SW480 (cell line): ENCODE measurements around the gene SHC1.
"Not testable (repeated sequence)": the region's sequence is repeated elsewhere in the genome, so short reads cannot be mapped to it uniquely, and the experiment has no call there.

Experiments
- DNase-seq: peaks from one replicate; pipeline ENCODE4 v3.0.0-alpha.2; 2016; ENCODE audit warnings: low spot score

The SHC1 gene

DNA sequence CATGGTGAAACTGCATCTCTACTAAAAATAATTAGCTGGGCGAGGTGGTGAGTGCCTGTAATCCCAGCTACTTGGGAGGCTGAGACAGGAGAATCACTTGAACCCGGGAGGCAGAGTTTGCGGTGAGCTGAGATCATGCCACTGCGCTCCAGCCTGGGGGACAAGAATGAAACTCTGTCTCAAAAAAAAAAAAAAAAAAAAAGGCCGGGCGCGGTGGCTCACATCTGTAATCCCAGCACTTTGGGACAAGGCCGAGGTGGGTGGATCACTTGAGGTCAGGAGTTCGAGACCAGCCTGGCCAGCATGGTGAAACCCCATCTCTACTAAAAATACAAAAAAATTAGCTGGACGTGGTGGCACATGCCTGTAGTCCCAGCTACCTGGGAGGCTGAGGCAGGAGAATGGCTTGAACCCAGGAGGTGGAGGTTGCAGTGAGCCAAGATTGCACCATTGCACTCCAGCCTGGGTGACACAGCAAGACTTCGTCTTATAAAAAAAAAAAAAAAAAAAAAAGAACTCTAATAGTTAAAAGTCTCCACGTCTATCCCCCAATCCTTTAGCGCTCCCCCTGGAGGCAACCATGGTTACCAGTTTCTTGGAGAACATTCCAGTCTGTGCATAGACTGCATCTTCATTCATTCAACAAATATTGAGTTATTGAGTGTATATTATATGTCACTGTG lies 24.9 kb upstream of the SHC1 start:
- peak; percentile 29 for DNase-seq

DNA sequence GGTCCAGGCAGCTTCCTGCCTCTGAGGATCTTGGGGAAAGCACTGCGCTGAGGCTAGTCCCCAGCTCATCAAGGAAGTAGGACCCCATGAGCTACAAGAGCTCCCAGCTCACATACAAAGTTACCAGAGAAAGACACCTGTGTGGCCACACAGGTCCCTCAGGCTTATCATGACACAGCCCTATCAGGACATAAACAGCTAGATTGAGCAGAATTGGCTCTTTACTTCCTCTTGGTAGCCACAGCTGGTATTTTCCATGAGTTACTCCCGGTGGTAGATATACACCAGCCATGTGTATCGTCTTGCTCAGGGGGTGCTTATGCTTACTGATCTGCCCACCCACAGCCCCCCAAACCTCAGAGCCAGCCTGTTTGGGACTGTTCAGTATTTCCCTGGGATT lies 24.0 kb upstream of the SHC1 start:
- DNase-seq: no peak

DNA sequence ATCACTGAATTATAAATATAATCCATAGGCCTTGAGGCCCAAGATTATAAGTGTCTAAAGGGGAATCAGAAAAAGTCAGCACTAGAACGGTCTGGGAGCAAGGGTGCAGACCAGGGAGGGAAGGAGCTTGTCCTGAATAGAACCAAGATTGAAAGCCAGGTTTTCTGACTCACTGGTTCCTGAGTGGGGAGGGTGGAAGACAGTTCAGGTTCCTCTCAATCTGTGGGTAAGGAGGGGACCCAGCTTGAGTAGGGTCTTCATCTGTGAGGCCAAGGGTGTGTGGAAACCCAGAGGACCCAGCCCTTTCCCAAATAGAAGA lies 23.7 kb upstream of the SHC1 start:
- no peak for DNase-seq

- DNase-seq: no peak
Observed at GRCh38 chr1:154993572-154994268, 23.2 kb upstream of the SHC1 start, which contains the start of gene LENEP. Gene LENEP, plus strand, starts transcription at chr1:154993586. Its CDS starts 22 bp downstream, at chr1:154993608.

DNA sequence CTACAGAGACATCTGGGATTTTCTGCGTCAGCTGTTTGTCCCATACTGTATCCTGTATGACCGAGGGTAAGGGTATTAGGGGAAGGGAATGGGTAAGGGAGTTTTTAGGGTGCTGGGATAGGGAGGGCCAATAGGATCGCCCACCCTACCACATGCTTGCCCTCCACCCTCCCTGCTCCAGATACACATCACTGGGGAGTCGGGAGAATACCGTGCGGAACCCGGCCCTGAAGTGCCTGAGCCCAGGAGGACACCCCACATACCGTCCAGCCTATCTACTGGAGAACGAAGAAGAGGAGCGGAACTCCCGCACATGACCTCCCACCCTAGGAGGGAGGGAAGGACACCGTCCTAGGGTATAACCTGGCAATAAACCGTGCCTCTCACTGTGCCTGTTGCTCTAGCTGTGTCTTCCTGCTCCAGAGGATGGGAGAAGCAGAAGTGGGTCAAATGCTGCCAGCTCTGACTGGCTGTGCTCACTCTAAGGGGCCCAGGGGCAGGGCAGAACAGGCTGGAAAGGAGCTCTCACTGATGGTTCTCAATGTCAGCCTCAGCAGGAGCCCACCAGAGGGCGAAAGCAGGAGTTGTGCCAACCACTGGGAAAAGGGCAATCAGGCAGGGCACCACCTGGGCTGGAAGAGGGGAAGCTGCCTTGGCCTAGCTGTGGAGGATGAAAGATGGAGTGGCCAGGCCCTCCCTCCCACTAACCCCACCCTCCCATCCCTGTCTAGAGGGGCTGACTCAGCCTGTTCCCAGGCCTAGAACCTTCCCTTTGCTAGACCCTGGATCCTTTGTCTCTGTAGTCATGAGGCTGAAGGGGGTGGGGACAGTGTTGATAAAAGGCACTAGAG lies 22.4 kb upstream of the SHC1 start:
- DNase-seq: peak; percentile 55

GRCh38 chr1:154990276-154990675 lies 19.7 kb upstream of the SHC1 start:
- no peak for DNase-seq

DNA sequence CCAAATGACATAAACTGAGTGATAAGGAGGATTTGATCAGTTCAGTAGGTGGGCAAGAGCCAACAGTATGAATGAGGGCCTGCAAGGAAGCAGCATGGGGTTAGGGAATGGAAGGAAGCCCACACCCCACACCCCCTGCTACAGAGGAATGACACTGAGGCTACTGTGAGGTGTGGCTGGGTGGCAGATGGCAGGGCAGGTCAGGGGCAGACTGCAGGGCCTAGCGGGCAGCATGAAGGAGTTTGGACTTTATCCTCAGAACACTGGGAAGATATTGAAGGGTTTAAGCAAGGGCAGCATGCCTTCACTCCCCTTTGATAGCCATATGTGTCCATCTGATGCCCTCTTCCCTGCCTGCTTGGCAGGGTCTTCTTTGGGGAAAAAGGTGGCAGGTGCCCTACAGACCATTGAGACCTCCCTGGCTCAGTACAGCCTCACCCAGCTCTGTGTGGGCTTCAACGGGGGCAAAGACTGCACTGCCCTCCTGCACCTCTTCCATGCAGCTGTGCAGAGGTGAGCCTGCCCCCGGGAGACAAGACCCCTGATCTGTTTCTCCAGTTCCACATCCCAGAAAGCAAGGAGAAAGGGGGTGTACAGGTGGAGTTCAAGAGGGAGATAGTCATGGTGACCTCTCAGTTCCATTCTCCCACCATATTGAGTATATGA lies 18.8 kb upstream of the SHC1 start:
- no peak for DNase-seq

GRCh38 chr1:154988058-154988954 lies 17.8 kb upstream of the SHC1 start:
- DNase-seq: no peak

- no peak for DNase-seq
Observed at GRCh38 chr1:154987326-154987725, 16.8 kb upstream of the SHC1 start.

DNA sequence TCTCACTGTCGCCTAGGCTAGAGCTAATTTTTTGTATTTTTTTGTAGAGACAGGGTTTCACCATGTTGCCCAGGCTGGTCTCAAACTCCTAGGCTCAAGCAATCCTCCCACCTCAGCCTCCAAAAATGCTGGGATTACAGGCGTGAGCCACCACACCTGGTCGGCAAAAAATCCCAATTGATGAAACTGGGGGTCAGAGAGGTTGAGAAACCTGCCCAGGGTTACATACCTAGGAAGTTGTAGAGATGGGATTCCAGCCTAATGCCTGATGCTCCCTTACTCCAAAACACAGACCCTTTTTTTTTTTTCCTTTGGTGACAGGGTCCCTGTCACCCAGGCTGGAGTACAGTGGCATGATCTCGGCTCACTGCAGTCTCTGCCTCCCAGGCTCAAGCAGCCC lies 16.2 kb upstream of the SHC1 start:
- DNase-seq: not testable (repeated sequence)

DNA sequence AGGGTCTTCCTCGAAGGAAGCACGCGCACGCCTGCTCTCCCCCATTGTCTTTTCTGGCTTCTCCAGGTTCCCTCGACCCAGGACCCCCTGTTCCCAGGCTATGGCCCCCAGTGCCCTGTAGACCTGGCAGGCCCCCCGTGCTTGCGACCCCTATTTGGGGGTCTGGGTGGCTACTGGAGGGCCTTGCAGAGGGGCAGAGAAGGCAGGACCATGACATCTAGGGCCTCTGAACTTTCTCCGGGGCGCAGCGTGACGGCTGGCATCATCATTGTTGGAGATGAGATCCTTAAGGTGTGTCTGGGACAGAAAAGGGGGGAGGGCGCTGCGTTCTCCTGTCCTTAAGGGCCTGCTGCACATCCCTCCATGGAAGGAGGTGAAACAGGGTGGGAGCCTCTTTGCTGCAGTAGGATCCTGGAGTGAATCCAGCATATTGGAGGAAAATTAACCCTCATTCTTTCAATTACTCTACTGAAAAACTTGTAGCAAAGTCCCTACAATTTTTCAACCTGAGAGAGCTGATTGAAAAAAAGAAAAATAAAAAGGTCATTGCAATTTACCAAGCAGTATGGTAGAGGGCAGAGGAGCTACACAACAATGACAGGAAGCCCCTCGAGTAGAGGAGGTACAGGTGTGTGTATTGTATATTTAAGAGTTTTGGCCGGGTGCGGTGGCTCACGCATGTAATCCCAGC lies 13.4 kb upstream of the SHC1 start:
- no peak for DNase-seq

- DNase-seq: peak; percentile 99
Observed at GRCh38 chr1:154982897-154983648, 12.5 kb upstream of the SHC1 start, which contains the start of gene FLAD1. Gene FLAD1, plus strand, starts transcription at chr1:154983344. Its CDS starts 351 bp downstream, at chr1:154983695.

DNA sequence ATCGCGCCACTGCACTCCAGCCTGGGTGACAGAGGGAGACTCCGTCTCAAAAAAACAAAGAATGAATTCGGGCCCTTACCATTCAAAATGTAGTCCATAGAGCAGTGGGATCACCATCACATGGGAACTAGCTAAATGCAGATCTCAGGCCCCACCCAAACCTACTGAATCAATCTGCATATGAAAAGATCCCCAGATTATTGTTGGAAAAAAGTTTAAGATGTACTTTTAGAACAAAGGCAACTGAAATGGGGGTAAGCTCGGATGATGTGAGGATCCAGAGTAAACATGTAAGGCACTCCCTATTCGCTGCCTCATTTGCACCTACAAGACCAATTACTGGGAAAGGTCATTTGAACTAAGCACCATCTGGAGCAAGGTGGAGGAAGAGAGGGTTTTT lies 11.8 kb upstream of the SHC1 start:
- DNase-seq: no peak

- no peak for DNase-seq
Observed at GRCh38 chr1:154978360-154978759, 7.8 kb upstream of the SHC1 start.

DNA sequence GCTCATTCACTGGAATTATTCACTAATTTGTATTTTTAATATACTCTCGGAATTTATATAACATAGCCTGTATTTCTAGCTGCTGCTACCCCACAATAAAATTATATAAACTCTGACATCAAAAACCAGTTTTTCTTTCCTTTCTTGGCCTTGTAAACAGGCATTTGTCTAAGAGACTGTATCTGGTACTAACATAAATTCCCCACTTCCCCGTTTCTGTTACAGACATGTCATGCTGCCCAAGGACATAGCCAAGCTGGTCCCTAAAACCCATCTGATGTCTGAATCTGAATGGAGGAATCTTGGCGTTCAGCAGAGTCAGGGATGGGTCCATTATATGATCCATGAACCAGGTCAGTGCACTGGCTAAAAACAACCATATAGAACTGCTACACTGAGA lies 7.2 kb upstream of the SHC1 start:
- DNase-seq: not testable (repeated sequence)

GRCh38 chr1:154975409-154976059 lies 5.0 kb upstream of the SHC1 start:
- peak; percentile 49 for DNase-seq

- peak; percentile 92 for DNase-seq
Observed at GRCh38 chr1:154974808-154975408, 4.4 kb upstream of the SHC1 start.

DNA sequence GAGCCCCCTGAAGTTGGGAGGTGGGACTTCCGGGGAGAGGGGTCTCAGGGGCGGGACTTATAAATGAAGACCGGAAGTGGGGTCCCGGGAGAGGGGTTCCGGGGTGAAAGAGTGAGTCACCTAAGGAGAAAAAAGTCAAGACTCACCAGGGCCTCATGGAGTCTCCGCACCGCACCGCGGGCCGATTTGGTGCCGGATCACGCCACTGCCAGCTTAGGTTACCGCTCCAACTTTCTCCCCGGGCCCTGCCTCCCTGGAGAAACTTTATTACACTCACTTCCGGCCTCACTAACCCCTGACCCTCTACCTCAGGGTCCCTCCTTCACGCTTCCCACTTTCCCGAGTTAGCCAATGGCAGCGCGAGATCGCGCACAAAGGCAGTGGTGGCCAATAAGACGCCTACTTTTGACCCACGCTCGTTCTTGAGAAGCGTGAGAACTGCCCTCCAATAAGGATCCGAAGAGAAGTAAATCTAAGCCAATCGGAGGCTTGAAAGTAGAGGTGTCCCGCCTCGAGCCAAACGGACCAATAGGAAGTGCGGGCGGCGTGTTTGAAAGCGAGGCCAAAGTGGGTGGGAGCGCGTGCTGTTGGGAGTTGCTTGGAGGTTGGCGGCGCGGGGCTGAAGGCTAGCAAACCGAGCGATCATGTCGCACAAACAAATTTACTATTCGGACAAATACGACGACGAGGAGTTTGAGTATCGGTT lies 3.7 kb upstream of the SHC1 start, which contains the start of gene CKS1B:
Gene CKS1B, plus strand, starts transcription at position 580 of the 706 bp plus-strand sequence. Its CDS starts 65 bp downstream, at position 645.
- peak; percentile 100 for DNase-seq
